ENCODE measurements around the gene ADTRP. TPM values are rescaled to one million over a fixed set of nuclear protein-coding genes. Genes with fewer than 3 reads are reported as not detected.

The ADTRP gene
- total RNA-seq, 2 experiments from 2014 or later, result 49.4 to 52.1 TPM

DNA sequence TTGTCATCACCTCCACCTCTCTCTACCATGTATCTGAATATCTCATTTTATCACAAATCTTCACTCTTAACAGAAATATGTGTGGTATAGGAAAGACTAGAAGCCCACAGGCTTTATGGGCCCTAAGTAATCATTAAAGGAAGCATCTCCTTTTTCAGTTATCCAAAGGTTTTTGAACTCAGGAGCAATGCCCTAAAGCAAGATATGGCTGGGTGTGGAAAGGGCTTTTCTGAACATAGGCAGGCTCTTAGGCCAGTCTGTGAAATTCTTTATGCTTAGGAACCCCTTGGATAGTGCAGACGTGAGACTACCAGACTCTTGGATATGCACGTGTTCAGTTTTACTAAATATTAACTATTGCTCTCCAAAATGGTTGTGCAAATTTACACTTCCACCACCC, 99.5 kb downstream of the ADTRP start:
- Mint-ChIP-seq H3K9me3 (peaks cover 9% of the 10 kb centered on the region), H3K36me3 (ENCODE audit: low read depth) (peaks cover 1% of the 10 kb centered on the region), H3K27me3 (ENCODE audit: low read depth) (no peaks in the 10 kb centered on the region), H3K4me1 (ENCODE audit: low read depth) (no peaks in the 10 kb centered on the region), H3K27ac (no peak overlapping the region), H3K4me3 (no peak overlapping the region)
- no peak for DNase-seq
- CTCF ChIA-PET, result no interaction called here
- intact Hi-C loops (cut with micrococcal nuclease), result no loop called here

DNA sequence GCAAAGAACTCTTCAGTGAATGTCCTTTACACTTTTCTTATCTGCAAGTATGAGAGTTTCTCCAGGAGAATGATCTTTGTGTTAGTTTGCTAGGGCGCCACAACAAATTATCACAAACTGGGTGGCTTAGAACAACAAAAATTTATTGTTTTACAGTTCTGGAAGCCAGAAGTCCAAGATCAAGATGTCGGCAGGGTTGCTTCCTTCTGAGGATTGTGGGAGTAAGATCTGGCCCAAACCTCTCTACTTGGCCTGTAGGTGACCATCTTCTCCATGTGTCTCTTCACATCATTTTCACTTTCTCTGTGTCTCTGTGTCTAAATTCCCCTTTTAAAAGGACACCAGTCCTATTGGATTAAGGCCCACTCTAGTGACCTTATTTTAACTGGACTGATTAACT, 103.0 kb downstream of the ADTRP start:
- CTCF ChIA-PET, result no interaction called here
- H3K4me1 Mint-ChIP-seq (ENCODE audit: low read depth), result no peaks in the 10 kb centered on the region
- H3K36me3 Mint-ChIP-seq (ENCODE audit: low read depth), result peaks cover 1% of the 10 kb centered on the region
- no peak overlapping the region for H3K4me3 Mint-ChIP-seq
- no peaks in the 10 kb centered on the region for H3K27me3 Mint-ChIP-seq (ENCODE audit: low read depth)
- H3K27ac Mint-ChIP-seq, result no peak overlapping the region
- DNase-seq, result no peak
- intact Hi-C loops (cut with micrococcal nuclease), result no loop called here
- peaks cover 6% of the 10 kb centered on the region for H3K9me3 Mint-ChIP-seq

DNA sequence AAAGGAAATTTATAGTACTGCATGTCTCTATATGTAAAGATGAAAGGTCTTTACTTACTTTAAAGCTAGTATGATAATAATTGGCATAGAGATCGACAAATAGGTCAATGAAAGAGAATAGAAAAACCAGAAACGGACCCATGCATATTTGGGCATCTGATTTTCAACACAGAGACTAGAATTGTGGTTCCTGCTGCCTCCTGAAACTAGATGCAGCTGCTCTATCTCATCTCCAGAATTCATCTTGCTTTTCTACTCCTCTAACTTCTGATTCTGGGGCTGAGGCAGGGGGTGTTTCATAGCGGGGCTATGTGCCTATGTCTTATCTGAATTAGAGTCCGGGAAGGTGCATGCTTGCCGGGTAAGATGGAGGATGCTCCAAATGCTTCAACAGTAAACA, 105.9 kb downstream of the ADTRP start:
- no peak overlapping the region for H3K27ac Mint-ChIP-seq
- H3K27me3 Mint-ChIP-seq (ENCODE audit: low read depth), result no peaks in the 10 kb centered on the region
- CTCF ChIA-PET, result no interaction called here
- peaks cover 3% of the 10 kb centered on the region for H3K9me3 Mint-ChIP-seq
- H3K36me3 Mint-ChIP-seq (ENCODE audit: low read depth), result no peaks in the 10 kb centered on the region
- no peaks in the 10 kb centered on the region for H3K4me1 Mint-ChIP-seq (ENCODE audit: low read depth)
- intact Hi-C loops (cut with micrococcal nuclease), result no loop called here
- no peak overlapping the region for H3K4me3 Mint-ChIP-seq
- no peak for DNase-seq

DNA sequence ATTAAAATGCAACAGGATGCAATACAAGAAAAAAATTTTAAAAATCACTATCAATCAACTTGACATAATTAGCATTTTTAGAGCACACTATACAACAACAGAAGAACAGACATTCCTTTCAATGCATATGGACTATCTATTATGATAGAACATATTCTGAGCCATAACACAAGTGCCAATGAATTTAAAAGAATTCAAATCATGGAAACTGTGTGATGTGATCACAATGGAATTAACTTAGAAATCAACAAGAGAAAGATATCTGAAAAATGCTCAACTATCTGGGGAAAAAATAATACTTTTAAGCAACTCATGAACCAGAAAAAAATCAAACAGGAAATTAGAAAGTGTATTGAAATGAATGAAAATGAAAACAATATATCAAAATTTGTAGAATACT, 106.3 kb downstream of the ADTRP start:
- no peak overlapping the region for H3K4me3 Mint-ChIP-seq
- H3K27me3 Mint-ChIP-seq (ENCODE audit: low read depth), result no peaks in the 10 kb centered on the region
- no peak overlapping the region for H3K27ac Mint-ChIP-seq
- H3K36me3 Mint-ChIP-seq (ENCODE audit: low read depth), result no peaks in the 10 kb centered on the region
- CTCF ChIA-PET, result no interaction called here
- no peaks in the 10 kb centered on the region for H3K4me1 Mint-ChIP-seq (ENCODE audit: low read depth)
- H3K9me3 Mint-ChIP-seq, result peaks cover 3% of the 10 kb centered on the region
- DNase-seq, result no peak
- intact Hi-C loops (cut with micrococcal nuclease), result no loop called here

DNA sequence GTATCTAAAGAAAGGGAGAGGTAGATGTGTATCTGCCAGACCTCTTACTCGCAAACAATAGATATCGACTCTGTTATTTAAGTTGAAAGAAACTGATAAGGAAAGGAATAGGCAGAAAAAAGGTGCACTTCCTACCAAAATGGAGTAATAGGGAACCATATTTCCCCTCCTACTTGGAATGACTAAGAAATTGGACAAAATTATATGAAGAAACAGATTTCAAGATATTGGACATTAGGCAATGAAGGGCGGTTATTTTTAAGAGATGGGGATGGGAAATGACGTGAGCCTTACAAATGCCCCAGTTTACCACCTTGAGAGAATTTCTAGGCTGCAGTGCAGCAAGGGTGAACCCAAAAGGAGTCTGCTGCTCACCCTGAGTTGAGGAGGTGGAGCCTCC, 108.9 kb downstream of the ADTRP start:
- CTCF ChIA-PET, result no interaction called here
- Mint-ChIP-seq H3K4me1 (ENCODE audit: low read depth) (peaks cover 3% of the 10 kb centered on the region), H3K27me3 (ENCODE audit: low read depth) (no peaks in the 10 kb centered on the region), H3K9me3 (peaks cover 3% of the 10 kb centered on the region), H3K27ac (no peak overlapping the region), H3K36me3 (ENCODE audit: low read depth) (no peaks in the 10 kb centered on the region), H3K4me3 (no peak overlapping the region)
- intact Hi-C loops (cut with micrococcal nuclease), result no loop called here
- DNase-seq, result no peak

DNA sequence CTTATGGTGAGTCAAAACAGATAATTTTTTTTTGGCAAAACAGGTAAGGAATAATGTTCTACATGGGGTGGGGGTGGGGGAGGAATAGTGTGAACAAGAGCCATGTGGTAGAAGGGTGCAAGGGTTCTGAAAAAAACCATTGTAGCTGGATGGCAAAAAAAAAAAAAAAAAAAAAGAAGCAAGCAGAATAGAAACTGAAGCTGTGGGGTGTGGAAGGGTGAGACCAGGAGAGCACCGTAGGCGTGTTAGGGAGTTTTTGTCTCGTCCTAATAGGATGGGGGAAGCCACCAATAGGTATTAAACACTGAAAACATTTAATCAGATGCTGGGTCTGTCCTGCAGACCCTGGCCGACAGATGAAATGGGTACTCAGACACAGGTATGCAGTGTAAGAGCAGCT, 110.1 kb downstream of the ADTRP start:
- H3K27ac Mint-ChIP-seq, result no peak overlapping the region
- H3K36me3 Mint-ChIP-seq (ENCODE audit: low read depth), result no peaks in the 10 kb centered on the region
- no peak for DNase-seq
- intact Hi-C loops (cut with micrococcal nuclease), result no loop called here
- H3K4me1 Mint-ChIP-seq (ENCODE audit: low read depth), result peaks cover 3% of the 10 kb centered on the region
- CTCF ChIA-PET, result no interaction called here
- H3K9me3 Mint-ChIP-seq, result peaks cover 3% of the 10 kb centered on the region
- no peaks in the 10 kb centered on the region for H3K27me3 Mint-ChIP-seq (ENCODE audit: low read depth)
- H3K4me3 Mint-ChIP-seq, result no peak overlapping the region

DNA sequence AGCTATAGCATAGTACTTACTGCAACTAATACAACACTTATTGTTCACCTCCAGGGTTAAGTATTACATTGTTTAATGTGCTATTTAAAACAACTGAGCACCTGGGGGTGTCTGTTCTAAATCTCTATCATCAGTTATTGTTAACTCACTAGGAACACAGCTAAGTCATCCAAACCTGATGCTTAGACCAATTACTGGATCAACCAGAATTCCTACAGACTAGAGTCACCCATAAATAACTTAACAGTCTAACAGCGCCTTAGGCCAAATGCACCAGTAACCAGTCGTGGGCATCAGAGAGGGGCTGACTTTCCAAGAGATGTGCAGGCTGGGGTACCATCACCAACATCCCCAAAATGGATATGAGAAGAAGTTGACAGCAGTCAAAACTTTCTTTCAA, 110.7 kb downstream of the ADTRP start:
- CTCF ChIA-PET, result interaction anchor here (0.6 to 0.9 kb wide), 2 partner anchors 92 to 622 kb away, joined by 3 to 4 read pairs; partner anchors contain the start of gene EDN1
- H3K4me3 Mint-ChIP-seq, result no peak overlapping the region
- peaks cover 3% of the 10 kb centered on the region for H3K4me1 Mint-ChIP-seq (ENCODE audit: low read depth)
- intact Hi-C loops (cut with micrococcal nuclease), result no loop called here
- H3K27me3 Mint-ChIP-seq (ENCODE audit: low read depth), result no peaks in the 10 kb centered on the region
- H3K27ac Mint-ChIP-seq, result no peak overlapping the region
- no peak for DNase-seq
- H3K9me3 Mint-ChIP-seq, result peaks cover 3% of the 10 kb centered on the region
- no peaks in the 10 kb centered on the region for H3K36me3 Mint-ChIP-seq (ENCODE audit: low read depth)

DNA sequence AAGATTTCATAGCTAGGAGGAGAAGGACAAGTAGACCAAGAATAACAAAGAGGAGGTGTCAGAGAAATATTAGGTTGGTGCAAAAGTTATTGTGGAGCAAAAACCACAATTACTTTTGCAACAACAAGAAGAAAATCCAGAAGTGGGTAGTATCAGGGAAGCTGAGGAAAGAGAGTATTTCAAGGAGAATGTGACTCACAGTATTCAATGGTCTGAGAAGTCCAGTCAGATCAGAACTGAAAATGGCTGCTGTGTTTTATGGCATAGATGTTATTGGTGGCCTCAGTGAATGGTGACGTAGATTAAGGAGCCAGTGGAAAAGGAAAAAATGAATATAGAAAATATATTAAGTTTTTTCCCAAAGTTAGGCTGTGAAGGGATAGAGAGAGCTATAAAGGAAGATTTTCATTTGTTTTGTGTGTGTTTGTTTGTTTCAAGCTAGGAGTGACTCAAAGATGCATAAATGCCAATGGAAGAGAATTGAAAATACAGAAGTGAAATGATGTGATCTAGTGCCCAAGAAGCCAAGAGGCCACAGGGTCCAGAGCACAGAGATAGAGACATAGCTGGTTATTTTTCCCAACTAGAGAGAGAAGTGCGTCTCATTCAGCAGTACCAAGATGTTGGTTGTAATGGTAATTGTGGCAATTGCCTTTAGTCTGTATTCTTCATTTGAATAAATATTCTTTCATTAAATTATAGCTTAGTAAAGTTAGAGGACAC, 112.8 kb downstream of the ADTRP start:
- H3K36me3 Mint-ChIP-seq (ENCODE audit: low read depth), result no peaks in the 10 kb centered on the region
- H3K9me3 Mint-ChIP-seq, result peaks cover 3% of the 10 kb centered on the region
- H3K27ac Mint-ChIP-seq, result no peak overlapping the region
- CTCF ChIA-PET, result interaction anchor here (1.7 kb wide), 1 partner anchor 10 kb away, joined by 6 read pairs; no protein-coding TSS in a partner anchor
- DNase-seq, result no peak
- H3K4me3 Mint-ChIP-seq, result no peak overlapping the region
- H3K4me1 Mint-ChIP-seq (ENCODE audit: low read depth), result peaks cover 3% of the 10 kb centered on the region
- intact Hi-C loops (cut with micrococcal nuclease), result no loop called here
- no peaks in the 10 kb centered on the region for H3K27me3 Mint-ChIP-seq (ENCODE audit: low read depth)

Other genes starting within 250 kb of the ADTRP start
- under 1 TPM; 0.40 to 0.57 TPM for gene TMEM170B, start 241.1 kb downstream of the ADTRP start, total RNA-seq
- 10 to 100 TPM; 43.6 to 47.9 TPM for gene HIVEP1, start 233.5 kb upstream of the ADTRP start, total RNA-seq

Data from activated naive CD4-positive, alpha-beta T cell treated with anti-CD3 and anti-CD28 coated beads for 36 hours (primary cell).